Tibial nerve (tissue), 4 donors: ENCODE data around the gene SNRNP25. TPM values are rescaled to one million over a fixed set of nuclear protein-coding genes. Genes with fewer than 3 reads are reported as not detected.
"Not testable (repeated sequence)": the region's sequence is repeated elsewhere in the genome, so short reads cannot be mapped to it uniquely, and the experiment has no call there.

ENCODE experiments used
- DNase-seq, 2 donors: peaks; one replicate each; pipeline ENCODE4 v3.0.0-alpha.2; 2019; ENCODE audit warnings: low spot score in 2 of 2
- H3K27ac ChIP-seq, 4 donors: fragments of 200-600 bp; sonication (generic) in 3 of 4; one replicate each; pipeline ENCODE4 v1.5.1; 2017 to 2019; ENCODE audit warnings: mild to moderate bottlenecking in 1 of 4
- H3K27me3 ChIP-seq, 2 donors: fragments of 200-600 bp; sonication (generic) in 1 of 2; one replicate each; pipeline versions ENCODE4 v1.5.1 to v1.6.0; 2017 to 2019
- H3K36me3 ChIP-seq, 3 donors: fragments of 200-600 bp; sonication (generic); one replicate each; pipeline ENCODE4 v1.5.1; 2018 to 2019
- H3K4me1 ChIP-seq, 4 donors: fragments of 200-600 bp; sonication (generic) in 3 of 4; one replicate each; pipeline ENCODE4 v1.5.1; 2017 to 2019
- H3K4me3 ChIP-seq, 4 donors: fragments of 200-600 bp; sonication (generic) in 3 of 4; one replicate each; pipeline ENCODE4 v1.5.1; 2017 to 2019; ENCODE audit warnings: mild to moderate bottlenecking in 1 of 4, moderate library complexity in 1 of 4
- H3K9me3 ChIP-seq, 4 donors: fragments of 200-600 bp; sonication (generic) in 3 of 4; one replicate each; pipeline ENCODE4 v1.5.1; 2017 to 2019
- CTCF ChIP-seq, 5 experiments: fragments of 200-600 bp in 3 of 5; fragments of 450-650 bp in 2 of 5; sonication (generic) in 3 of 5; IDR thresholded peaks; one replicate each; pipeline ENCODE4 v1.5.1; 2016 to 2019; ENCODE audit warnings: antibody characterized with exemption in 5 of 5, mild to moderate bottlenecking in 3 of 5, moderate library complexity in 2 of 5
- EP300 ChIP-seq, 2 donors: sonication (generic); formaldehyde crosslinking; IDR thresholded peaks; one replicate each; pipeline ENCODE4 v1.6.1; 2017; ENCODE audit warnings: antibody characterized with exemption in 2 of 2, mild to moderate bottlenecking in 1 of 2
- POLR2A ChIP-seq, 2 donors: fragments of 450-650 bp; IDR thresholded peaks; one replicate each; pipeline ENCODE4 v1.6.1; 2017; ENCODE audit warnings: antibody characterized with exemption in 2 of 2, mild to moderate bottlenecking in 2 of 2, moderate library complexity in 2 of 2
- WGBS, 2 donors: methylation state at CpG; one replicate each; pipeline ENCODE4 v1.1.5; 2018; 5-methylcytosine and 5-hydroxymethylcytosine counted together
- total RNA-seq, 4 donors: library from RNA; depleted of rRNA; stranded (reverse); fragments of >200 nt; gene quantifications; one replicate each; pipeline ENCODE4 v1.1.0, GENCODE V29; 2016

SNRNP25 gene
- total RNA-seq, 4 donors from 2014 or later: 9.3 to 21.6 (median 15.7) TPM

GRCh38 chr16:36336-36984 lies 17.2 kb upstream of the SNRNP25 start:
- no peak overlapping the region for H3K4me3 ChIP-seq
- WGBS, 2 donors: 88 to 93% methylated on average over 12 to 13 of the region's 15 CpGs

DNA sequence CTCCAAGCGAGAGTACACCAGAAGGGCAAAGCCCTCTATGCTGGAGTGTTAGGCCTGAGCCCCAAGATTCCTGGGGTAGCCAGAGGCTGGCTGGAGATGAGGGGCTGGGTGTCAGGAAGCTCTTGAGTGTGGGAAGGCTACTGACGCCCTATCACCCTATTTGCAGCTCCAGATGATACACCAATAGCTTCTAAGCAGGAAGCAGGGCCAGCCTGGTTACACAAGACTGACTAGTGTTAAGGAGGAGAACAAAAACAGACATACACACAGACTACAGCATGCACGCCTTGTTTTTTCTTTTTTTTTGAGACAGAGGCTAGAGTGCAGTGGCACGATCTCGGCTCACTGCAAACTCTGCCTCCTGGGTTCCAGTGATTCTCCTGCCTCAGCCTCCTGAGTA lies 16.1 kb upstream of the SNRNP25 start:
- Histone ChIP-seq H3K36me3 (no peaks in the 10 kb centered on the region), H3K4me1 (peaks cover 0 to 3% (median 0%) of the 10 kb centered on the region in 4 donors), H3K27me3 (no peaks in the 10 kb centered on the region), H3K9me3 (no peaks in the 10 kb centered on the region), H3K27ac (no peak overlapping the region), H3K4me3 (no peak overlapping the region)
- DNase-seq: no peak
- TF ChIP-seq POLR2A (IDR thresholded peaks at IDR 0.05) (no peak), EP300 (IDR thresholded peaks at IDR 0.05) (no peak), CTCF (IDR thresholded peaks at IDR 0.05) (no peak)
- 83 to 86% methylated on average over 5 of the region's 5 CpGs for WGBS, 2 donors

More at GRCh38 chr16:36336-36984, 17.2 kb upstream of the SNRNP25 start:
- Histone ChIP-seq H3K4me1 (no peaks in the 10 kb centered on the region), H3K27me3 (no peaks in the 10 kb centered on the region), H3K36me3 (no peaks in the 10 kb centered on the region), H3K9me3 (no peaks in the 10 kb centered on the region), H3K27ac (no peak overlapping the region)
- DNase-seq: no peak
- no peak for TF ChIP-seq POLR2A (IDR thresholded peaks at IDR 0.05)
- TF ChIP-seq CTCF (IDR thresholded peaks at IDR 0.05): no peak
- no peak for TF ChIP-seq EP300 (IDR thresholded peaks at IDR 0.05)

- not testable (repeated sequence) for H3K9me3 ChIP-seq, H3K27ac ChIP-seq, H3K4me3 ChIP-seq, H3K27me3 ChIP-seq, H3K36me3 ChIP-seq, DNase-seq, H3K4me1 ChIP-seq
- WGBS, 2 donors: 78 to 95% methylated on average over 11 of the region's 11 CpGs
These were observed 15.4 kb upstream of the SNRNP25 start for GRCh38 chr16:38206-38605.

GRCh38 chr16:38941-39892 lies 14.4 kb upstream of the SNRNP25 start:
- peak overlapping the region in 1 of 4 donors; percentile 50 for H3K27ac ChIP-seq
- H3K36me3 ChIP-seq: peaks cover 0 to 8% (median 0%) of the 10 kb centered on the region in 3 donors
- H3K27me3 ChIP-seq: no peaks in the 10 kb centered on the region
- 77 to 82% methylated on average over 10 to 12 of the region's 13 CpGs for WGBS, 2 donors
- no peak overlapping the region for H3K4me3 ChIP-seq
- DNase-seq: no peak
- TF ChIP-seq EP300 (IDR thresholded peaks at IDR 0.05) (no peak), POLR2A (IDR thresholded peaks at IDR 0.05) (no peak), CTCF (IDR thresholded peaks at IDR 0.05) (no peak)
- peaks cover 0 to 3% (median 0%) of the 10 kb centered on the region in 4 donors for H3K4me1 ChIP-seq
- no peaks in the 10 kb centered on the region for H3K9me3 ChIP-seq

- Histone ChIP-seq H3K9me3 (no peaks in the 10 kb centered on the region), H3K27ac (no peak overlapping the region), H3K4me3 (peak overlapping the region in 1 of 4 donors; percentile 19), H3K36me3 (peaks cover 0 to 26% (median 3%) of the 10 kb centered on the region in 3 donors), H3K27me3 (no peaks in the 10 kb centered on the region), H3K4me1 (peaks cover 0 to 3% (median 0%) of the 10 kb centered on the region in 4 donors)
- 78 to 86% methylated on average over 22 of the region's 22 CpGs for WGBS, 2 donors
- DNase-seq: no peak
- TF ChIP-seq EP300 (IDR thresholded peaks at IDR 0.05): no peak
These were observed 12.1 kb upstream of the SNRNP25 start for GRCh38 chr16:41439-42068.
